Measurements from ENCODE around the gene SLC35D1.

Gene SLC35D1

GRCh38 chr1:67053785-67054772 is at the start of gene SLC35D1:
Gene SLC35D1 (minus strand): TSS chr1:67054148. CDS start chr1:67054013, 135 bp downstream.
- no peak for DNase-seq (ENCODE audit: extremely low read depth, low read depth)
- no peak for TF ChIP-seq CTCF (IDR thresholded peaks at IDR 0.05; ENCODE audit: low read depth, low read length)

- no peak for TF ChIP-seq CTCF (IDR thresholded peaks at IDR 0.05; ENCODE audit: low read depth, low read length)
- no peak for DNase-seq (ENCODE audit: extremely low read depth, low read depth)
Measured at GRCh38 chr1:67103548-67103947, 49.6 kb upstream of the SLC35D1 start.

- TF ChIP-seq CTCF (IDR thresholded peaks at IDR 0.05; ENCODE audit: low read depth, low read length) = no peak
- no peak for DNase-seq (ENCODE audit: extremely low read depth, low read depth)
Measured at GRCh38 chr1:67100833-67101232, 46.9 kb upstream of the SLC35D1 start.

- no peak for TF ChIP-seq CTCF (IDR thresholded peaks at IDR 0.05; ENCODE audit: low read depth, low read length)
- DNase-seq (ENCODE audit: extremely low read depth, low read depth) = no peak
Measured at GRCh38 chr1:67097305-67097704, 43.4 kb upstream of the SLC35D1 start.

GRCh38 chr1:67094191-67094590 is 40.2 kb upstream of the SLC35D1 start:
- DNase-seq (ENCODE audit: extremely low read depth, low read depth) = no peak
- TF ChIP-seq CTCF (IDR thresholded peaks at IDR 0.05; ENCODE audit: low read depth, low read length) = no peak

- no peak for TF ChIP-seq CTCF (IDR thresholded peaks at IDR 0.05; ENCODE audit: low read depth, low read length)
- no peak for DNase-seq (ENCODE audit: extremely low read depth, low read depth)
Measured at GRCh38 chr1:67089685-67090208, 35.8 kb upstream of the SLC35D1 start.

GRCh38 chr1:67088440-67088839 is 34.5 kb upstream of the SLC35D1 start:
- DNase-seq (ENCODE audit: extremely low read depth, low read depth) = no peak
- no peak for TF ChIP-seq CTCF (IDR thresholded peaks at IDR 0.05; ENCODE audit: low read depth, low read length)

Data from AG09319 (cell line).